Measurements from ENCODE around the gene C10orf53.
"Not testable (repeated sequence)": the region's sequence is repeated elsewhere in the genome, so short reads cannot be mapped to it uniquely, and the experiment has no call there.

C10orf53 gene

DNA sequence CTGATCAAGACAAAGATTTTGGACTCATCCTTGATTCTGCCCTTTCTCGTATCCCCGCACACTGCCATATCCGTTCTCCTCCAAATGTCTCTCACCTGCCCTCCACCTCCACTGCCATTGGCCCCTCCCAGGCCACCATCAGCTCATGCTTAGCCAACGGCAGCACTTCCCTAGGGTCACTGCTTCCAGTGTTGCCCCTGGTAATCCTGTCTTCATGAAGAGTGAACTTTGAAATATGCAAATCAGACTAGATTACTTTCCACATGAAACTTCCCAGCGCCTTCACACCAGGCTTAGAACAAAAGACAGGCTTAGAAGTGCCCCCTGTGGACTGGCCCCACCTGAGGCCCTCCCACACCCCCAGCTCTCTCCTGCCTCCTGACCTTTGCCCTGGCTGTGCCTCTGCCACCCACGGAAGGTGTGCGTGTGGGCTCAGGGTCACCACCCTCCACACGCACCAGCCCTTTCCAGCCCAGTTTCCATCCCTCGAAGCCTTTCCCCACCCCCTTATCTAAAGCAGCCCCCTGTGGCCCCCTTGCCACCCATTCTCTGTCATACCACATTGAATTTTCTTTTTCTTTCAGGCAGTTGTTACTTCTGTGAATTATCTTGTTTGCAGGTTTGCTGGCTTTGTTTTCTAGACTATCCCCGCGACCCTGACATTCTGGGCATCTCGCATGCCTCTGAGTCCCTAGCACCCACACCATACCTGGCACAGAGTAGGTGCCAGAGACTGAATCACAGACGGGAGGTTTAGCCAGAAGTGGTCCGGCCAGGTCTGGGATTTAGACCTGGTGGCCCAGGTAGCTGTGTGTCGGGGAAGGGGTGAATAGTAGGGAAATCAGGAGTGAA, 26.8 kb upstream of the C10orf53 start:
- DNase-seq (ENCODE audit: low read depth in 3 of 3, low spot score in 1 of 3) = no peak

DNA sequence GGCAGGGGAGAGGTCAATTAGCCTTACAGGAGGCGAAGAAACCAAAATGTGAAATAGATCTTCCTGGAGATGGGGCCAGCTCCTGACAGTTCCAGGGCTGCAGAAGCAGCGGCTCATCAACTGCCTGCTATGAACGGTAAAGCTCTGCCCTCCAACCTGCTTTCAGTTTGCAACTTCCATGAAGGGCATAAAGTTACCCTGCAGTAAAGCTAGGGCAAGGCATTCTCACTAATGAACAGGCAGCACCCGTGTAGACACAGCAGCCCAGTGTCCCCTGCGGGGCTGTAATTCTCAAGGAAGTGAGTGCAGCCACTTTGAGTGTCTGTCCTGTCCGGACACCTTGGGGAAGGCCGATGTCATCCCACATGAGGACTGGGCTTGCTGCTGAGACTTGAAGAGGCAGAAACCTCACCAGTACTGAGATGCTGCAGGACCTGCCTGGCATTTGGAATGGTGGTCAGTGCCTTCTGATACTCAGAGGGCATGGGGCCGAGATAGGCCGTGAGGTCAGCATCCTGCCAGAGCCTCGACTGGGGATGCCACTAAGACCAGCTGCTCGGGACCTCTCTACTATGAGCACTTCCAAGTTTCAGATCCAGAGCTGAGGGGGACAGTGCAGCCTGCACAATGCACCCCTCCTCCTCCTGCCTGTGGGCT, 26.1 kb upstream of the C10orf53 start:
- no peak for DNase-seq (ENCODE audit: low read depth in 3 of 3, low spot score in 1 of 3)

DNA sequence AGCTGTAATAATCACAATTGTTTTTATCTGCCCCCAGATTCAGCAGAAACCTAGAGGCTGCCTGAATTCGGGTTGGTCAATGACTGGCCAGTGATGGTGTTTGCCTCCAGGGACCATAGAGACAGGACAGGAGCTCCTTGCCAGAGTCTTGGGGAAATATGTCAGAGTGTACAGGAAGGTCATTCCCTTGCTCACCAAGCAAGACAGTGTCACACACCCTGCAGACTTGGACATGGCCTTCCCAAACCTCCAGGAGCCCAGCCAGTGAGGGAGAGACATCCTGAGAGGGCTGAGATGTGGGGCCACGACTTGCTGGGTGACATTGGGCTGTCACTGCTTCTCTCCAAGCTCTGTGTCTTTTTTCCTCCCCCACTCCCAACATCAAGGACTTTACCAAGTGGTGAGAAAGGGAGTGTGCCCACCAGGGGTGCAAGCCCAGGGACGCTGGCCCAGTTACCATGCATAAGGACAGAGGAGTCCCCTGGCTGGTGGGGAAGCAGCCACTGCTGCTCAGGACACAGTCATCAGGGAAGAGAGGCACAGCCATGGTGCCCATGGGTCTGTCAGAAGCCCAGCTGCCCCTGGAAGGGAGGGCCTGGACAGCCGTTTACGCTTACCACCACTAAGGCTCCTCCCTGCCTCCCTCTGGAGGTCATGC, 25.3 kb upstream of the C10orf53 start:
- no peak for DNase-seq (ENCODE audit: low read depth in 3 of 3, low spot score in 1 of 3)

DNA sequence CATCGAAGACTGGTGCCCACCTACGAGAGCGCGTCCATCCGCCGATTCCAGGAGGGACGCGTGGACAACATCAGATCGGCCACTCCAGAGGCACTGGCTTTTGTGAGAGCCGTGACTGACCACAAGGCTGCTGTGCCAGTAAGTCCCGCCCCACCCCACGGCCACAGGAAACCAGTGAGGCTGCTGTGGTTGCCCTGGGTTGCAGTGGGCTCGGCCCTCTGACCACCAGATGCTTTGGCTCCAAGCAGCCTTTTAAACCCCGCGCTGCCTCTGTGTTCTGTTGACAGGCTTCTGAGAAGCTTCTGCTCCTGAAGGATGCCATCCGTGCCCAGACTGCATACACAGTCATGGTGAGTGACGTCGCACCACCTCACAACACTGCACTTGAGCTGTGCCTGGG, 24.4 kb upstream of the C10orf53 start:
- DNase-seq (ENCODE audit: low read depth in 3 of 3, low spot score in 1 of 3) = no peak

DNA sequence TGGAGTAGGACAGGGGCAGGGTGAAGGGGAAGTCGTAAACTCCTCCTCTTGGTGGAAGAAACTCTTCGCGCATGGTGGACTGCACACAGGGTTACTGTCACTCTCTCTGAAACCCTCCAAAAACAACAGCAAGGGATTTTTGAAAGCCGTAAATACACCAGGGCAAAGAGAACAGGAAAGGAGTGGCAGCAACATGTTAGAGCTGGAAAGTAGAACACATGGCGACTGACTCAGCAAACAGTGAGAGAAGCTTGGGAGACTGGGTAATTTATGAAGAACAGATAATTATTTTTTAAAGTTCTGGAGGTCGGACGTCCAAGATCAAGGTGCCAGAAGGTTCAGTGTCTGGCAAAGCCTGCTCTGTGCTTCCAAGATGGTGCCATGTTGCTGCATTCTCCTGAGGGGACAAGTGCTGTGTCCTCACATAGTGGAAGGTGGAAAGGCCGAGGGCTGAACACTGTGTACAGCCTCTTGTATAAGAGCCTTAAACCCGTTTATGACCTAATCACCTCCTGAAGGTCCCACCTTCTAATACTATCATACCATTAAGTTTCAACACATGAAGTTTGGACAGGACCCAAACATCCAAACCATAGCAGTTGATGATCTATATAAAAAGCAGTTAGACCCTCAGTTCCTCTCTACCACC, 22.5 kb upstream of the C10orf53 start:
- DNase-seq (ENCODE audit: low read depth in 3 of 3, low spot score in 1 of 3) = no peak

DNA sequence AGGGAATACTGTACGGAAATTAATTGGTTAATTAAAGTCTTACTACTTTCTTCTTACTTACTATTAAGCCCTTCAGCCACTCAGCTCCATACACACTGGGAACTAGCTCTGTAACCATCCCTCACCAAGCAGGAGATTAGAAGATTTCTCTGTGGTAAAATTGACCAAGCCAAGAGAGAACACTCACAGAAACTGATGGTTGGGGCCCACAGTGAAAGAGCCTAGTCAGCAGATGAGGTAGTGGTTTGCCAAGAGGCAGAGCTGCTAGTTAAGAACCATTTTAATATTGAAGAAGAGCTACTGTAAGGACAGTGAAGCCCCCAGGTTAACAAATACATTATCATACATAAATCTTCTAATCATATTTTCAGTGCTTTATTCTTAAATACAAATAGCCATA, 21.8 kb upstream of the C10orf53 start:
- DNase-seq (ENCODE audit: low read depth in 3 of 3, low spot score in 1 of 3) = no peak

DNA sequence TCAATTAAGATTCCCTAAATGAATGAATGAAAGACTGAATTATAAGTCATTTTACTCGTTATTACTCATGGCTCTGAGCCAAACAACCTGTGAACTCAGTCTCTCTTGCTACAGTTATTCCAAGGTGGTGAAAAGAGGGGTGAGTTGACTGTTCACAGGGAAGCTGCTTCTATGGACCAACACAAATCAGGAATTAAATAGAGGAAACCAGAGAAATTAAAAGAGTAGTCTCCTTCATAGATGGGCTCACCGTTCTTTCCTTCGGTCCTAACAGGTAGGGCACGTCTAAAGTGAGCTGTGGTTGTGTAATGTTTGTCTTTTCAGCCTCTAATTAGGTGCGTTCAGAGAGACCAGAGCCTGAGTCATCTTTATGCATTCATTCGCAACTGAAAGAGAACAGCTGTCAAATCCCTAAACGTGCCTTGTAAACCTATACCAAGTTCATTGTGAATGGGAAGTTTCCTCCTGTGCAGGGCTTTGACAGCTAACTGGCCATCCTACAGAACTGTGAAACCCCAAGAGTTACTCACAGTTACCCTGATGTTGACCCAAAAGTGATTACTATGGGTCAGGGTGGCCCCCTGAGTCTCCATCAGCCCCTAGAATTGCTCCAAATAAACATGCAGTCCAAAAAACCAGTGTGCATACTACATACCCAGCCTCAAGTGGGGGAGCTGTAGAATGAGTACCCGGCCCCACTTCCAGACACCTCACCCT, 18.2 kb upstream of the C10orf53 start:
- no peak for DNase-seq (ENCODE audit: low read depth in 3 of 3, low spot score in 1 of 3)

DNA sequence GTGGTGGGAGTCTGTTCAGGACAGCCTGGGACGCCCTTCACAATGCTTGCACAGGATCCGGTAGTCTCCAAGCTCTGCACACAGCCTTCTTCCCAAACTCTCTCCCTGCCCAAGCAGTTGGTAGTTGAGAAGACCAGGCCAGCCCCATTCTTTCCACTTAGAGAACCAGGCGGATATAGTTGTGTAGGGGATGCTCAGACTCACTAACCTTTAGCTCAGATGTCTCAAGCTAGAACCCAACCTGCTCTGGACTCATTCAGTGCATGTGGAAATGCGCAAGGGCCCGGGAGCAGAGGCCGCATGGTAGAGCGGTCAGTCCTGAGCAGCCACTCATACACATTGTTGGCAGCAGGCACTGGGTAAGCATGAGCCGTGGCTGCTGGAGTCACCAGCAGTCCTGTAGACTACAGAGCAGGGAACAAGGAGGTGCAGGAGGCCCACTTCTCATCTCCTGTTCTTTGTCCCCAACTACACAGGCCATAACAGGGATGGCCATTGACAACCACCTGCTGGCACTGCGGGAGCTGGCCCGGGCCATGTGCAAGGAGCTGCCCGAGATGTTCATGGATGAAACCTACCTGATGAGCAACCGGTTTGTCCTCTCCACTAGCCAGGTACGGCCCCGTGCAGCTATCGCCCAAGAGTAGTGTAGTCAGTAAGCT, 17.2 kb upstream of the C10orf53 start:
- no peak for DNase-seq (ENCODE audit: low read depth in 3 of 3, low spot score in 1 of 3)

DNA sequence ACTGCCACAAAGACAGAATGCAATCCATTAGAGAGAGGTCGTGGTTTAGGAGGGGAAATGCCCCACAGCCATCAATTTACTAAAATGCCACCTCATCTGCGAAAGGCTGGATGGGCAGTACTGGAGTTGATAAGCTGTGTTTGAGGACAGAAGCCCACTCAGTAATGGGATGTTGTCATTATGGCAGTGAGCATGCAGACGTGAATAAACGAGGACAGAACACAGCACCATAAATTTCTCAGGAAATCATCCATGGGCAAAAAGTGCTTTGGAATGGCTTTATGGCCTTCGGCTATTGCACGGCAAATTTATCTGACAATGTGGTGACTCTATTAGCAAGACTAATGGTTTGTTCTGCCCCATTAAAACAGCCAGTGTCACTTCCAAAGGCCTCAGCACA, 15.9 kb upstream of the C10orf53 start:
- DNase-seq (ENCODE audit: low read depth in 3 of 3, low spot score in 1 of 3) = no peak

DNA sequence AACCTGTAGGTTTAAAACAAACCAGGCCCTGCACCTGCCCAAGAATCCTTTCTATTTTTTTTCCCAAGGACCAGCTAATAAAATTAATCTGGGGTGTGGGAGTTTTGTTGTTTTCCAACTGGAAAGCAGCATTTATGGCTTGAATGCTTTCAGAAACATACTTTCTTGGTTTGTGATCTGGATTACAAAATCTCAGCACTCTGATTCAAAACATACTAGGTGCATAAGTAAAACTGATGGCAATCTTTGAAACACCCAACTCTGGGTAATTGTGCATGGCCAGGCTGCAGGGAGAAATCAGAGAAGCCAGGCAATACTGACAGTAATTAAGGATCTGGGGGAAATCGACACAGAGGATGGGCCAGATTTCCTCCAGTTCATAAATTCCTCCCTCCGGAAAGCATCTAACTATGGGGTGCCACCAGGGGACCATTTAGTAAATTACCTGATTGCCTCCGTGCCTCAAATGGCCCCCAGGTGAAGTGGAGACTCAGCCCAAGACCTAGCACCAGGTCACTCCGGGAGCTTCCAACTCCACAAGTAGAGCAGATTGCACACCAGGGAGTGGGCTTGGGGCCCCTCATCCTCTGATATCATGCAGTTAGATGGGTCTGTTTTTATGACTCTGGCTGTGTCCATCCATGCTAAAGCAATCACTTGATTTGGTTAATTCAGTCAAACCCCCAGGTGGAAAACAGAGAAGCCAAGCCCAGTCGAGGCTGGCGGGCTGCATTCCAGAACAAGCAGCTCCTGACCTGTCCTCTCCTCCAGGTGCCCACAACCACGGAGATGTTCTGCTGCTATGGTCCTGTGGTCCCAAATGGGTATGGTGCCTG, 15.2 kb upstream of the C10orf53 start:
- no peak for DNase-seq (ENCODE audit: low read depth in 3 of 3, low spot score in 1 of 3)

DNA sequence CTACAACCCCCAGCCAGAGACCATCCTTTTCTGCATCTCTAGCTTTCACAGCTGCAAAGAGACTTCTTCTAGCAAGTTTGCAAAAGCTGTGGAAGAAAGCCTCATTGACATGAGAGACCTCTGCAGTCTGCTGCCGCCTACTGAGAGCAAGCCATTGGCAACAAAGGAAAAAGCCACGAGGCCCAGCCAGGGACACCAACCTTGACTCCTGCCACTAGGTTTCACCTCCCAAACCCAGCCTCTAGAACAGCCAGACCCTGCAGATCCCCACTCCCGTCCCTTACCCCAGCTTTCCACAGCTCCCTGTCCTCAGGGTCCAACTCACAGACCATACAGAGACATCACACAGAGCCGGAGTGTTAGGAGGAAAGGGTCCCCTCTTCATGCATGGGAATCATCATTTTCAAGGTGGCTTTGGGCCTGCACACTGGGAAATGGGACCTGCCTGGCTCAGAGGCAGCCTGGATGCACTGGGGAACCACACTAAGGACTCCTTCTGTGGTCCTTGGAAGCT, 14.6 kb upstream of the C10orf53 start:
- no peak for DNase-seq (ENCODE audit: low read depth in 3 of 3, low spot score in 1 of 3)

DNA sequence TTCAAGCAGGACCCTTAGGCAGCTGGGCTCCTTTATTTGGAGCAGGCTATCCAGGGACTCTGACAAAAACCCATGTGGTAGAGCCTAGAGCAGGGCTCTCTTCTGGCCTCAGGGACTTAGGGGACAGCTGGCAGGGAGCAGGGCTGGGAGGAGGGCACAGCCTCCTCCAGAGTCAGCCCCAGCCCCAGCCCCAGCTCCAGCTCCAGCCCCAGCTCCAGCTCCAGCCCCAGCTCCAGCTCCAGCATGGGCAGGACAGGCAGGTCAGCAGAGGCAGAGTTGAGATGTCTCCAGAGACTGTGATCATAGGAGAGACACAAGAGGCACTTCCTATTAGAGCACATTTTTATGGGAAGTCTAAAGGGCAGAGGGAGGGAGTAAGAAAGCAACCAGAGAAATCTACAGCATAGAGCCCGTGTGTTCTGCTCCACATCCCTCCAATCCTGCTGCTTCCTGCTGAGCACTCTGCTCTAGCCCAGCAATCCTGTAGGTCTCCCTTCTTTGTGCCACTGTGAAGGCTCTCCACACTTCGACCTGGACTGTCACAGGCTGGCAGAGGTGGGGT, 13.3 kb upstream of the C10orf53 start:
- no peak for DNase-seq (ENCODE audit: low read depth in 3 of 3, low spot score in 1 of 3)

DNA sequence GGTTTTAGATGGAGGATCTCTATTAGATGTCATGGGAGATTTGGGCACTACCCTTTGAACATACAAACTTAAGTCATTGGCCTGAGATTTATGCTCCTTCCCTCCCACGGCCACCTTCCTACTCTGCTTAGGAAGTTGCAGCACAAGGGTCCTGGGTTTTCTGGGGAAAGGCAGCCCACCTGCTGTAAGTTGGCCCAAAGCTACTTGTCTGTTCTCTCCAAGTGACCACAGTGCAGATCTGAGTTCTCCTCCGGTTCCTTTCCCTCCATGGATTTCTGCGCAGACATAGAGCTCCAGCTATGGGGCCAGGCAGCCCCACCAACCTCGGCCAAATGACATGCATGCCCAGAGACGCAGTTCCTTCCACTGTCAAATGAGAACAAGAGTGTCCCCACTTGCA, 12.8 kb upstream of the C10orf53 start:
- no peak for DNase-seq (ENCODE audit: low read depth in 3 of 3, low spot score in 1 of 3)

DNA sequence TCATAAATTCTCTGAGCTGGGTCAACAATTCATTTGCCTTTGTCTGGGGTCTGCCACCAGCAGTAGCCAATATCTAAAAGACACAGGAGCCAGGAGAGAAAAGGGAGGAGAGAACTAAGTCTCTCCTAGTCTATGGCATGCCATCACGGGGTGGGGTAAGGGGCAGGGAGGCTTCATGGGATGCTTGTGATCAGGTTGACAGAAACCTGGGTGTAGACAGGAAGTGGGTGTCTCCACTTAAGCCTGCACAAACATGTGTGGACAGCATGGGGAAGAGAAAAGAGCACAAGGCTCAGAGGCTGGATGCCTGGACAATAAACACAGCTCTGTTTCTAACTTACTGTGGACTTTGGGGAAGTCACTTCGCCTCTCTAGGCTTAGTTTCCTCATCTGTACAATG, 11.5 kb upstream of the C10orf53 start:
- no peak for DNase-seq (ENCODE audit: low read depth in 3 of 3, low spot score in 1 of 3)

DNA sequence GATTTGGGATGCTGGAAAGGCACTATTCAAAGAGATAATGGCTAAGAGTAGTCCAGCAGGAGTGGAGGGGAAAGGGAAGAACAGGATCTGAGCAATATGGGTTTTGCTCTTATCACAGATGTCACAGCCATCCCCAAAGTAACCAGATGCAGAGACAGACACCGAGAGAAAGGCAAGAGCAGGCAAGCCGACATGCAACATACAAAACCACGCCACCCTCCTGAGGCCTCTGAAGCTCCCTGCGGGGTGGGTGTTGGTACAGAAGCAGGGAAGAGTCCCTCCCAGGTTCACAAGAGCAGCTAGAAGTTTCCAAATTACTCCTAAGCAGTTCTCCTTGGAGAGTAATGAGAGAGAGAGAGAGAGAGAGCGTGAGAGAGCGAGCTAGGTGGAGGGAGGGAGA, 10.8 kb upstream of the C10orf53 start:
- DNase-seq (ENCODE audit: low read depth in 3 of 3, low spot score in 1 of 3) = no peak

DNA sequence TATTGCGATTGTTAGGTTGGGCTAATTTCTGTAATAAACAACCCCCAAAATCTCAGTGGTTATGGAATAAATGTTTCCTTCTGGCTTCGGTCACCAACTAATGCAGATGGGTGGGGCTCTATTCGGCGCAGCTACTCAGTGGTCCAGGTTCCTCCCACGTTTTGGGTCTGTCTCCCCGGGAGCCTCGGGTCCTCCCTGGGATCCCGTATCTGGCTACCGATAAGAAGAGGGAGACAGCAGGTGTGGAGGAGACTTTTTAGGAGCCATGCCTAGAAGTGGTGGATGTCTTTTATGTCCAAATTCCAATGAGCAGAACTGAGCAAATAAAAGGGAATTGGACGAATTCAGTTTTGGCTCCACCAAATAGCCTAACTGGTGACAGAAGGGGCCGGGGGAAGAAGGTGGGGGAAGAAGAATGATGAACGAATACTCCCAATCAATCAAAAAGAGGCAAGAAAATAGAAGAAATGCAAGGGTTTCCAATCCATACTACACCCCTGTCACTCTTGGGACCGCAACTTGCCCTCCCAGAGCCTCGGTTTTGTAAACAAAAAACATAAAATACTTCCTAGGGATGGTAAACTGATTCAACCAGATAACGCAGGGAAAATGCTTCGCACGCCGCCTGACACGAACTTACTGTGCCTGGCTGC, 498 bp upstream of the C10orf53 start:
- no peak for DNase-seq (ENCODE audit: low read depth in 3 of 3, low spot score in 1 of 3)

DNA sequence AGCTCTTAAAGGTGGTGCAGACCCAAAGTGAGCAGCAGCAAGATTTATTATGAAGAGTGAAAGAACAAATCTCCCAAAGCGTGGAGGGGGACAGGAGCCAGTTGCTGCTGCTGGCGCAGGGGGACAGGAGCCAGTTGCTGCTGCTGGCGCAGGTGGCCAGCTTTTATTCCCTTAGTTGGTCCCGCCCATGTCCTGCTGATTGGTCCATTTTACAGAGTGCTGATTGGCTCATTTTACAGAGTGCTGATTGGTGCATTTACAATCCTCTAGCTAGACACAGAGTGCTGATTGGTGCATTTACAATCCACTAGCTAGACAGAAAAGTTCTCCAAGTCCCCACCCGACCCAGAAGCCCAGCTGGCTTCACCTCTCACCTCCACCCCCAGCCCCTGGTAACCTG, 3.0 kb downstream of the C10orf53 start:
- not testable (repeated sequence) for DNase-seq (ENCODE audit: low read depth in 3 of 3, low spot score in 1 of 3)

DNA sequence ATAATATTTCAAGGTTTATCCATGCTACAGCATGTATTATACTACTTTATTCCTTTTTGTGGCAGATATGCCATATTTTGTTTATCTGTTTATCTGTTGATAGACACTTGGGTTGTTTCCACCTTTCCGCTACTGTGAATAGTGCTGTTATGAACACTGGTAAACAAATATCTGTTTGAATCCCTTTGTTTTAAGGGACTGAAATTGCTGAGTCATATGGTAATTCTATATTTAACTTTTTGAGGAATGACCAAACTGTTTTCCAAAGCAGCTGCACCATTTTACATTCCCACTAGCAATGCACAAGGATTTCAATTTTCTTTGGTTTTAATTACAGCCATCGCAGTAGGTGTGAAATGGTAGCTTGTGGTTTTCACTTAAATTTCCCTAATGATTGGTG, 3.4 kb downstream of the C10orf53 start:
- no peak for DNase-seq (ENCODE audit: low read depth in 3 of 3, low spot score in 1 of 3)

DNA sequence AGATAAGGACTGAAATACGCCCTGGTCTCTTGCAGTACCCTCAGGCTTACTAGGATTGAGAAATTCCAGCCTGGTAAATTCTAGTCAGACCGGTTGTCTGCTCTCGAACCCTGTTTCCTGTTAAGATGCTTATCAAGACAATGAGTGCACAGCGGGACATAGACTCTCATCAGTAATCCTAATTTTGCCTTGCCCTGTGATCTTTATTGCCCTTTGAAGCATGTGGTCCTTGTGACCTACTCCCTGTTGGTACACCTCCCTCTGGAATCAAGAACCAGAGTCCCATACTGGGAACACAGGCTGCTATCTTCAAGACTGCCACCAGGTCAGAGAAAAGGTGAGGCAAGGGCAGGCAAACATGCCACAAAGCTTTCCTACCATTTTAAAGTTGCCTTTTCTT, 7.2 kb downstream of the C10orf53 start:
- DNase-seq (ENCODE audit: low read depth in 3 of 3, low spot score in 1 of 3) = no peak

Data from stimulated activated CD4-positive, alpha-beta T cell treated with anti-CD3 and anti-CD28 coated beads, TNF-alpha, amount 100 ng/mL, for 1 hour (primary cell).